SK-N-SH treated with all-trans-retinoic acid at 6 μM for 48 hours (cell line): Measurements from ENCODE around the gene RUNX3.

ENCODE experiments used
- ATAC-seq: fragments of 200-7000 bp; cut with Tn5 transposase; 3 replicates; pipeline ENCODE4 v1.9.1; 2020; ENCODE audit warnings: mild to moderate bottlenecking, moderate library complexity
- ARNTL ChIP-seq: fragments of 450-650 bp; formaldehyde crosslinking; IDR thresholded peaks from 2 replicates; pipeline ENCODE4 v1.5.0; 2020; ENCODE audit warnings: low read depth, mild to moderate bottlenecking, moderate library complexity, borderline replicate concordance
- BACH2 ChIP-seq: fragments of 250-450 bp; sonication (Bioruptor Pico); IDR thresholded peaks from 2 replicates; pipeline ENCODE4 v1.9.0; 2021; ENCODE audit warnings: mild to moderate bottlenecking, borderline replicate concordance
- CREB5 ChIP-seq: fragments of 250-450 bp; sonication (Bioruptor Pico); IDR thresholded peaks from 2 replicates; pipeline ENCODE4 v1.5.1; 2020; ENCODE audit warnings: low read depth, mild to moderate bottlenecking, moderate library complexity
- CSDC2 ChIP-seq: fragments of 250-450 bp; sonication (Bioruptor Pico); IDR thresholded peaks from 2 replicates; pipeline ENCODE4 v1.5.0; 2020; ENCODE audit warnings: mild to moderate bottlenecking, moderate library complexity
- ESRRG ChIP-seq: fragments of 250-450 bp; sonication (Bioruptor Pico); IDR thresholded peaks from 2 replicates; pipeline ENCODE4 v1.6.1; 2021; ENCODE audit warnings: mild to moderate bottlenecking
- GLIS3 ChIP-seq: fragments of 250-450 bp; sonication (Bioruptor Pico); IDR thresholded peaks from 2 replicates; pipeline ENCODE4 v1.5.0; 2020; ENCODE audit warnings: mild to moderate bottlenecking, moderate library complexity
- ISL1 ChIP-seq: fragments of 250-450 bp; sonication (Bioruptor Pico); IDR thresholded peaks from 2 replicates; pipeline ENCODE4 v2.1.2; 2022; ENCODE audit warnings: mild to moderate bottlenecking, moderate library complexity
- OSR1 ChIP-seq: fragments of 250-450 bp; sonication (Bioruptor Pico); IDR thresholded peaks from 2 replicates; pipeline ENCODE4 v1.8.0; 2022; ENCODE audit warnings: moderate library complexity, mild to moderate bottlenecking, inconsistent platforms
- PATZ1 ChIP-seq: fragments of 250-450 bp; sonication (Bioruptor Pico); IDR thresholded peaks from 2 replicates; pipeline ENCODE4 v1.8.0; 2020; ENCODE audit warnings: mild to moderate bottlenecking, moderate library complexity, borderline replicate concordance
- RARB ChIP-seq: fragments of 250-450 bp; sonication (Bioruptor Pico); IDR thresholded peaks from 2 replicates; pipeline ENCODE4 v1.8.0; 2021; ENCODE audit warnings: mild to moderate bottlenecking, moderate library complexity
- SNAI2 ChIP-seq: fragments of 250-450 bp; sonication (Bioruptor Pico); IDR thresholded peaks from 2 replicates; pipeline ENCODE4 v1.5.0; 2020; ENCODE audit warnings: mild to moderate bottlenecking, moderate library complexity
- TCF4 ChIP-seq: fragments of 250-450 bp; sonication (Bioruptor Pico); IDR thresholded peaks from 2 replicates; pipeline ENCODE4 v1.8.0; 2021; ENCODE audit warnings: mild to moderate bottlenecking, moderate library complexity, borderline replicate concordance
- TSHZ2 ChIP-seq: fragments of 250-450 bp; sonication (Bioruptor Pico); IDR thresholded peaks from 2 replicates; pipeline ENCODE4 v1.5.0; 2020; ENCODE audit warnings: mild to moderate bottlenecking, moderate library complexity
- ZC3H10 ChIP-seq: fragments of 250-450 bp; sonication (Bioruptor Pico); IDR thresholded peaks from 2 replicates; pipeline ENCODE4 v1.5.1; 2021; ENCODE audit warnings: mild to moderate bottlenecking, moderate library complexity
- ZFP3 ChIP-seq: fragments of 250-450 bp; sonication (Bioruptor Pico); IDR thresholded peaks from 2 replicates; pipeline ENCODE4 v1.5.0; 2020; ENCODE audit warnings: mild to moderate bottlenecking, moderate library complexity
- ZFP30 ChIP-seq: fragments of 450-650 bp; formaldehyde crosslinking; IDR thresholded peaks from 2 replicates; pipeline ENCODE4 v1.5.0; 2022; ENCODE audit warnings: mild to moderate bottlenecking, moderate library complexity
- ZNF565 ChIP-seq: fragments of 450-650 bp; formaldehyde crosslinking; conservative IDR thresholded peaks from 2 replicates; pipeline ENCODE4 v1.5.0; 2020; ENCODE audit warnings: low read depth, mild to moderate bottlenecking, moderate library complexity
- ZNF70 ChIP-seq: fragments of 450-650 bp; formaldehyde crosslinking; IDR thresholded peaks from 2 replicates; pipeline ENCODE4 v1.5.0; 2020; ENCODE audit warnings: mild to moderate bottlenecking, moderate library complexity
- ZNF8 ChIP-seq: fragments of 450-650 bp; formaldehyde crosslinking; IDR thresholded peaks from 2 replicates; pipeline ENCODE4 v1.5.0; 2020; ENCODE audit warnings: mild to moderate bottlenecking, moderate library complexity
- TF ChIP-seq, protein P1 (sequence below): fragments of 250-450 bp; sonication (Bioruptor Pico); IDR thresholded peaks from 2 replicates; pipeline ENCODE4 v1.8.0; 2021; ENCODE audit warnings: low read depth, mild to moderate bottlenecking, moderate library complexity, borderline replicate concordance

RUNX3 gene

GRCh38 chr1:24963099-24963872 lies 33.2 kb upstream of the RUNX3 start:
- TF ChIP-seq ARNTL (CRISPR knock-in tag) (no peak), ZFP3 (CRISPR knock-in tag) (no peak), ZC3H10 (CRISPR knock-in tag) (no peak), SNAI2 (CRISPR knock-in tag) (no peak)
- TF ChIP-seq, all 23 proteins: peak for 0
- no peak for ATAC-seq

GRCh38 chr1:24961961-24962861 lies 32.1 kb upstream of the RUNX3 start:
- TF ChIP-seq GLIS3 (CRISPR knock-in tag) (no peak), ZNF8 (CRISPR knock-in tag) (no peak), PATZ1 (CRISPR knock-in tag) (no peak), ZFP30 (CRISPR knock-in tag) (no peak), ARNTL (CRISPR knock-in tag) (no peak), ISL1 (CRISPR knock-in tag) (no peak), BACH2 (CRISPR knock-in tag) (no peak), RARB (CRISPR knock-in tag) (no peak), ZFP3 (CRISPR knock-in tag) (no peak), ZC3H10 (CRISPR knock-in tag) (no peak), ZNF70 (CRISPR knock-in tag) (no peak), ESRRG (CRISPR knock-in tag) (no peak), OSR1 (CRISPR knock-in tag) (no peak), CSDC2 (no peak), SNAI2 (CRISPR knock-in tag) (no peak), CREB5 (no peak), TSHZ2 (CRISPR knock-in tag) (no peak), TCF4 (no peak)
- TF ChIP-seq, protein P1, sequence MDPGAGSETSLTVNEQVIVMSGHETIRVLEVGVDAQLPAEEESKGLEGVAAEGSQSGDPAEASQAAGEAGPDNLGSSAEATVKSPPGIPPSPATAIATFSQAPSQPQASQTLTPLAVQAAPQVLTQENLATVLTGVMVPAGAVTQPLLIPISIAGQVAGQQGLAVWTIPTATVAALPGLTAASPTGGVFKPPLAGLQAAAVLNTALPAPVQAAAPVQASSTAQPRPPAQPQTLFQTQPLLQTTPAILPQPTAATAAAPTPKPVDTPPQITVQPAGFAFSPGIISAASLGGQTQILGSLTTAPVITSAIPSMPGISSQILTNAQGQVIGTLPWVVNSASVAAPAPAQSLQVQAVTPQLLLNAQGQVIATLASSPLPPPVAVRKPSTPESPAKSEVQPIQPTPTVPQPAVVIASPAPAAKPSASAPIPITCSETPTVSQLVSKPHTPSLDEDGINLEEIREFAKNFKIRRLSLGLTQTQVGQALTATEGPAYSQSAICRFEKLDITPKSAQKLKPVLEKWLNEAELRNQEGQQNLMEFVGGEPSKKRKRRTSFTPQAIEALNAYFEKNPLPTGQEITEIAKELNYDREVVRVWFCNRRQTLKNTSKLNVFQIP (CRISPR knock-in tag) = no peak
- ATAC-seq = no peak

DNA sequence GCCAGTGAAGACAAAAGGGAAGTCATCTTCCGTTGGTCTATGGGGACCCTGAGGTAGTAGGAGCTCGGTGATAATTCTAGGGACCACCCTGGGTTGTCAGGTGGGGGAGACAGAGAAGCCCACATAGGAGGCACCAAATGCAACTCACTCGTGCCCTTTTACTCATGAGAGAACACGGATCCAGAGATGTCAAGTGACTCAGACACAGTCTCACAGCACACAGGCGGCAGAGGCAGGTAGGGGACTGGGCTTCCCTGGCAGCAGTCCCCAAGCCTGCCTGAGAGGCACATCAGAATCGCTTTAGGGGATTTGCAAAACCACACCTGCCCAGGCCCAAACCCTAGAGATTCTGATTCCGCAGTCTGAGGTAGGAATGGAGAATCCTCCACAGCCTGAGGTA lies 31.3 kb upstream of the RUNX3 start:
- no peak for ATAC-seq
- TF ChIP-seq ZNF8 (CRISPR knock-in tag) (no peak), ZNF565 (CRISPR knock-in tag) (no peak), PATZ1 (CRISPR knock-in tag) (no peak), RARB (CRISPR knock-in tag) (no peak), ZFP30 (CRISPR knock-in tag) (no peak), ESRRG (CRISPR knock-in tag) (no peak)
- TF ChIP-seq, all 23 proteins: peak for 0
